ENCODE measurements around the gene TPCN2. TPM values are rescaled to one million over a fixed set of nuclear protein-coding genes. Genes with fewer than 3 reads are reported as not detected.

The TPCN2 gene
- total and polyA plus RNA-seq, 2 of the 4 experiments (the other 2 are of a cell fraction), result 3.4 to 8.0 TPM

DNA sequence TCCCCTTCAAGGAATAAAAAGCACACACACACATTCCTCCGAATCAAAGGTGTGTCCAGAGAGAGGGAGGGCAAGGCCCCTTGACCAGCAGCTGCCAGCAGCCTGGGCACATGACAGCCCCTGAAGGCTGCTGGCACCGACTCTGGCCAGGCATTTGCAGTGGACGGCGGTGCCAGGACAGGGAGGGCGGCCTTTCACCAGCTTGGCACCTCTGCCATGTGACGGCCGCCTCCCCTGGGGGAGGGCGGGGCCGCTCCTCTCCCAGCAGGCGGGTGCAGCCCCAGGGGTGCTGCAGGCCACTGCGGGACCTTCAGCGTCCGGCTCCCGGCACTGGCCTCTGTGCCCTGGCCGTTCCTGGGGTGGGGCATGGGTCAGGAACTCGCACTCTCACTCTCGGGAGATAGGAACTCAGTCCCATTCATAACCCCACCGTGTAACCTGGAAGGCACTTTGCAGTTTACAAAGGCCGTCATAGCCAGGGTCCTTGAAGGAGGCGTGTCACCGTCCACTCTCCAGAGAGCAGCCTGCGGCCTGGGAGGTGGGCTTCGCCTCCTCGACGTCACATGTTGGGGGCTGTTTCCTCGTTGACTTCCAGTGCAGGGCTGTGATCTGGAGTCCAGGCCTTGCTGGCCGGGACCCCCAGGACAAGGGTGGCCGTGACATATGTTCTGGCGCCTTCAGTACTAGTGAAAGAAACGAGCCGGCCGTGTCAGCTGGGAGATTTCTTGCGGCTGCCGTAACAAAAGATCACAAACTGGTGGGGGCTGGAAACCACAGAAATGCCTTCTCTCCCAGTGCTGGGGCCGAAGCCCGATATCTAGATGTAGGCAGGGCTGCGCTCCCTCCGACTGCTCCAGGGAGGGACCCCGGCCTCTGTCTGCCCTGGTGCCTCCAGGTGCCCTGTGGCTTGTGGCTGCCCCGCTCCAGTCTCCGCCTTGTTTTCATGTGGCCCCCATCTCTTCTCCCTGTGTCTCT is 67.1 kb downstream of the TPCN2 start (continued):
- TF ChIP-seq MAZ (IDR thresholded peaks at IDR 0.05; ENCODE audit: borderline replicate concordance, low read depth, low read length) (no peak), CHD1 (IDR thresholded peaks at IDR 0.05; ENCODE audit: low read depth, low read length) (no peak)

DNA sequence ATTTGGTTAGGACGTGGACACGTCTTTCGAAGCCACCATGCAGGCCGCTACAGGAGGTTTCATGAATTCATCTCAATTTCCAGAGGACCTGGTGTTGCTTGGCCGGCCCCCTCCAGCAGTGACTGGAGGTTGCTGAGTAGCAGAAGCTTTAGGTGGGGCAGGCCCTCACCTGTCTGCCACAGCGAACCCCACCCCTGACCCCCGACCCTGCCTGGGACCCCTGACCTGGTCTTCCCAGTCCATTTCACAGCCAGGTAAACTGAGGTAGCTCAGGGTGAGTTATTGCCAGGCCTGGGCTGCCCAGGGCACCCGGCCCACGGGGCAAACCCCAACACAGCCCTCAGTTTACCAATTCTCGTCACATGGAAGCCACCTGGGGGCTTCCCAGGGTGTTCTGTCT is 67.9 kb downstream of the TPCN2 start:
- Histone ChIP-seq H2AK9ac (replicated peaks; ENCODE audit: low read depth, low read length, poor library complexity) (no peak overlapping the region), H4K5ac (ENCODE audit: low read depth, low read length) (no peak overlapping the region), H4K8ac (ENCODE audit: low read depth in 2 of 2, low read length in 2 of 2) (no peak overlapping the region), H3K23ac (ENCODE audit: low read depth, low read length) (no peak overlapping the region), H3K4me1 (ENCODE audit: control insufficient read depth, insufficient read depth, low read length) (peaks cover 4% of the 10 kb centered on the region; the same call in 1 of the 2 replicates), H2BK5ac (ENCODE audit: low read depth, low read length, poor library complexity, severe bottlenecking) (no peak overlapping the region), H3K27me3 (ENCODE audit: control insufficient read depth, insufficient read depth, low read length) (peaks cover 9% of the 10 kb centered on the region; the same call in 1 of the 2 replicates), H2AK5ac (ENCODE audit: low read depth, low read length) (no peak overlapping the region), H4K91ac (ENCODE audit: insufficient read depth, low read depth, low read length) (no peak overlapping the region), H4K20me1 (ENCODE audit: insufficient read depth, low read length) (no peaks in the 10 kb centered on the region), H3K14ac (replicated peaks; ENCODE audit: low read depth, low read length) (no peak overlapping the region), H3K18ac (ENCODE audit: low read depth, low read length) (no peak overlapping the region), H2AFZ (replicated peaks; ENCODE audit: low read length, poor library complexity) (no peak overlapping the region), H2BK15ac (ENCODE audit: low read depth, low read length) (no peak overlapping the region), H3K56ac (ENCODE audit: extremely low read depth, insufficient read depth, low read length) (no peak overlapping the region), H3K4me3 (ENCODE audit: insufficient read depth, low read depth, low read length) (no peak overlapping the region), H2BK120ac (ENCODE audit: low read depth, low read length) (no peak overlapping the region), H3K36me3 (ENCODE audit: control insufficient read depth, insufficient read depth, low read length) (no peaks in the 10 kb centered on the region), H3K9me3 (ENCODE audit: control insufficient read depth, insufficient read depth, low read length) (peaks cover 7% of the 10 kb centered on the region), H3K79me1 (ENCODE audit: low read depth in 1 of 2, low read length in 2 of 2) (no peaks in the 10 kb centered on the region), H2BK20ac (ENCODE audit: low read depth, low read length) (no peak overlapping the region), H3K4ac (ENCODE audit: low read depth, low read length) (no peak overlapping the region), H3K9ac (ENCODE audit: low read depth, low read length) (no peak overlapping the region), H3K27ac (ENCODE audit: insufficient read depth, low read length) (no peak overlapping the region), H3K4me2 (ENCODE audit: low read depth, low read length) (no peak overlapping the region), H3K9me1 (ENCODE audit: insufficient read depth, low read length) (no peaks in the 10 kb centered on the region)
- DNase-seq (no peak), ATAC-seq (ENCODE audit: low read depth) (no peak)
- POLR2A ChIA-PET (ENCODE audit: unreplicated experiment), result no interaction called here
- BruUV-seq (replicated peaks), result no TSS peak
- in situ Hi-C loops (cut with MboI; ENCODE audit: low sequenced_read_pairs) (loop anchor here (25.0 kb wide), 1 partner anchor 1071 kb away; no protein-coding TSS in a partner anchor), intact Hi-C loops (cut with micrococcal nuclease) (no loop called here), dilution Hi-C loops (cut with HindIII; ENCODE audit: low sequenced_read_pairs, unreplicated experiment) (no loop called here)
- CTCF ChIA-PET, result no interaction called here
- WGBS, 2 experiments (ENCODE audit: extremely low coverage in 2 of 2, insufficient read length in 1 of 2), result 96% methylated on average over 4 of the region's 10 CpGs; no CpG with 5 or more reads in 1 of the 2 experiments
- TF ChIP-seq CEBPB (IDR thresholded peaks at IDR 0.05; ENCODE audit: low read depth, low read length), result no peak
- TF ChIP-seq FOS (IDR thresholded peaks at IDR 0.05; ENCODE audit: low read depth, low read length), result no peak
- no peak for TF ChIP-seq BHLHE40 (IDR thresholded peaks at IDR 0.05; ENCODE audit: low read depth, low read length)
- TF ChIP-seq USF2 (IDR thresholded peaks at IDR 0.05; ENCODE audit: low read depth, low read length), result no peak
- no peak for TF ChIP-seq MAFK (IDR thresholded peaks at IDR 0.05; ENCODE audit: low read depth, low read length)
- no peak for TF ChIP-seq MXI1 (IDR thresholded peaks at IDR 0.05; ENCODE audit: borderline replicate concordance, low read depth, low read length)
- TF ChIP-seq ELK1 (IDR thresholded peaks at IDR 0.05; ENCODE audit: borderline replicate concordance, low read depth, low read length), result no peak
- no peak for TF ChIP-seq SMC3 (IDR thresholded peaks at IDR 0.05; ENCODE audit: low read depth, low read length)
- TF ChIP-seq RAD21 (IDR thresholded peaks at IDR 0.05; ENCODE audit: low read length), result no peak
- no peak for TF ChIP-seq POLR2A (IDR thresholded peaks at IDR 0.05; ENCODE audit: low read depth, low read length)
- TF ChIP-seq NFE2L2 (IDR thresholded peaks at IDR 0.05; ENCODE audit: low read depth, low read length), result no peak
- TF ChIP-seq RCOR1 (IDR thresholded peaks at IDR 0.05; ENCODE audit: insufficient replicate concordance, low read length), result no peak
- TF ChIP-seq MAZ (IDR thresholded peaks at IDR 0.05; ENCODE audit: borderline replicate concordance, low read depth, low read length), result no peak
- no peak for TF ChIP-seq RFX5 (IDR thresholded peaks at IDR 0.05; ENCODE audit: low read depth, low read length)
- no peak for TF ChIP-seq CHD1 (IDR thresholded peaks at IDR 0.05; ENCODE audit: low read depth, low read length)

Measured in IMR-90 (cell line).